NCI-H146 (cell line): ENCODE data around the gene GALNT18.

Source experiments
- DNase-seq: peaks from one replicate; lab custom pipeline; 2025; lab: John Stamatoyannopoulos, UW

Gene GALNT18

DNA sequence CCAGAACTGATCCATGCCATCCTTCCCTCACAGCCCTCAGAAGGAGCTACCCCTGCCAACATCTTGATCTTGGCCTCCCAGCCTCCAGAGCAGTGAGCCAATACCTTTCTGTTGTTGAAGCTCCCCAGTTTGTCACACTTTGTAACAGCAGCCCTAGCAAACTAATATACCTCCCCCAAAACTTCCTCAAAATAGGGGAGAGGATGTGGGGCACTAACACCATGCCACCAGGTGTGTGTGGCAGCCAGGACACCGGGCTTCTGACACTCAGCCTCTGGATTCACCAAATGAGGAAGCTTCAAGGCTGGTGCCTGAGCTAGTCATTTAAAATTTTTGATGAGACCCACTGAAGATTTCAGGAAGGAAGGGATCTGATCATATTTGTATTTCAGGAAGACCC is 353.7 kb downstream of the GALNT18 start:
- no peak for DNase-seq

DNA sequence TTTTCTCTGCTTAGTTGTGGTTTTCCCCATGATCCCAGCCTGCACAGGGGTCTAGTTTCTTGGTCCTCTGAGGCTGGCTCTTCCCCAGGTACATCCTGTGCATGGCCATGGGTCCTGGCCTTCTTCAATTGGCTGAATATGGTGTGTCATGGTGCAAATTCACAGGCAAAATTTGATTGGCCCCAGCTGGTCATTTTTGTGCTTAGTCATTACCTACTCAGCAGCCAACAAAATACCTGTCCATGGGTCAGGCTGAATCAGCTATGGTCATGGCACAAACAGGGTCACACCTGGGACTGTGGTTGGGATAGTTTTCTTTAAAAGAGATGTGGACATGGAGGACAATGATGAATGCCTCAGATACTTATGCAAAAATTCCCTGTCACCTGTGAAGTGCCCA is 354.5 kb downstream of the GALNT18 start:
- no peak for DNase-seq

DNA sequence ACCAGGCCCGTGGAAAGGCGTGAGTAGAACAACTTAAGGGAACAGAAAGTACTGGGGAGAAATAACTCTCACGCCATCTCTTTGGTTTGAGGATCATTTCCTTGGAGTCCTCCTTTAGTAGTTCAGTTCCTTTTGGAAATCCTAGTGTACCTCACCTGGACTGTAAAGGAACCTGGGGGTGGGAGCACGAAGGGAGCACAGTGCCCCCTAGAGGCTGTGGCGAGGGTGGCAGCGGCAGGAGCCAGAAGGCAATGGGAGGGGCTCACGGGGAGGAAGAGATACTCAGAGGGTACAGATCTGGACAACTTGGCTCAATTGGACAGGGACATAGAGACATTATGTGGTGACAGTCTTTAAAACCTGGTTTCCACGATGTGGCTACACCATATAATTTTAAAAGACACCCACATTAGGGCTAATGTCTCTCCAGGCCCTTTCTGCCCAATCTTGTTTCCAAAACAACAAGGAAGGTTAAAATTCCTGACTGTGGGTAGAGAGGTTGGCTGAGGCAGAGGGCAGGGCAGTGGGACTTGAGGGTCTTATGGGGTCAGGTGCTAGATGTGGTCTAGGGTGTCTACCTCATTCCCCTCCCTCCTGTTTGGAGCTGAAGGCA is 355.7 kb downstream of the GALNT18 start:
- peak; percentile 46 for DNase-seq

DNA sequence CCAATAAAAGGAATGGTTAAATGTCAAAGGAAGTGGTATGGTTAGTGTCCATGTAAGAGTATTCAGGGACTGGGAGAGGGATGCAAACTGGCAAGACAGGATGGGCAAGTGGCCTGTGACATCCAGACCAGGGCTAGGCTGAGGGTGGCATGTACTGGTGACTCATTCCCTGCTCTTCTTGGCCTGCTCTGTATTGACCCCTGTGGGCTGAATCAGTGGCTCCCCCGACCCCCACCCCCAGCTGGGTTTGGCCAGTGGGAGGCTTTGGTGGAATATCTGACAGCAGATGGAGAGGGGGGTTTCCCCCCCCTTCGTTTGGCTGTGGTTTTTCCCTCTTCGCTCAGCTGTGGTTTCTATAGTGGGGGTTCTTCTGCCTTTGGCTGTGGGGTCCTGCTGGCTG is 356.5 kb downstream of the GALNT18 start:
- no peak for DNase-seq

DNA sequence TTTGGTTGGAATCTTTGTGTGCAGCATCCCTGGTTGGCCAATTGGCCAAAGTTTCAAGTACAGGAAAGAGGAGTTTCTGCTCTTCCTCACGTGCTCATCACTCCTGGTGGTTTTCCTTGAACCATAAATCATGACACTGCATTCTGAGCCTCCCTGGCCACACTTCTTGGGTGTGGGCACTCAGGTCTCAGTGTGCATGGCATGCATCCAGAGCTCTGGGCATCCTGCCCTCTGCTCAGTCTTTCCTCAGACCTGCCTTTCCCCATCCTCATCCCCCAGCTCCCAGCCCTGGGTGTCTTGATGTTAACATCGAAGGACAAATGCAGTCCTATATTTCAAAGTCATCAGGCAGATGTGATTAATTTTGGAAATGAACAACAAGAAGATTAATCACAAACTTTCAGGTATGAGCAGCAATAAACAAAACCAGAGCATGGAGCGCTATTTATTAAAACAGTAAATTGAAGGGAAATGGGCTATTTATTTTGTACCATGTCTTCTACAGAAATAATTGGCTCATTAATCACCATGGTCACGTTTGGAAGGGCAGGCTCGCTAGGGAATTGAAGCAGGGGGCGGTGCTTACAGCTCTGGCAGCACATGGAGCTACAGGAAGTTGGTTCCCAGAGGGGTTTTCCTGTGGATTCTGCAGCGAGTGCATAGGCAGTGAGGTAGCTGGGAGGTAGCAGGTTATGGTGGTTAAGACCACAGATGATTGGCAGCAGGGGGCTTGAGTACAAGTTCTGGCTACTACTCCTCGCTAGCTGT is 358.4 kb downstream of the GALNT18 start:
- DNase-seq = peak; percentile 88

DNA sequence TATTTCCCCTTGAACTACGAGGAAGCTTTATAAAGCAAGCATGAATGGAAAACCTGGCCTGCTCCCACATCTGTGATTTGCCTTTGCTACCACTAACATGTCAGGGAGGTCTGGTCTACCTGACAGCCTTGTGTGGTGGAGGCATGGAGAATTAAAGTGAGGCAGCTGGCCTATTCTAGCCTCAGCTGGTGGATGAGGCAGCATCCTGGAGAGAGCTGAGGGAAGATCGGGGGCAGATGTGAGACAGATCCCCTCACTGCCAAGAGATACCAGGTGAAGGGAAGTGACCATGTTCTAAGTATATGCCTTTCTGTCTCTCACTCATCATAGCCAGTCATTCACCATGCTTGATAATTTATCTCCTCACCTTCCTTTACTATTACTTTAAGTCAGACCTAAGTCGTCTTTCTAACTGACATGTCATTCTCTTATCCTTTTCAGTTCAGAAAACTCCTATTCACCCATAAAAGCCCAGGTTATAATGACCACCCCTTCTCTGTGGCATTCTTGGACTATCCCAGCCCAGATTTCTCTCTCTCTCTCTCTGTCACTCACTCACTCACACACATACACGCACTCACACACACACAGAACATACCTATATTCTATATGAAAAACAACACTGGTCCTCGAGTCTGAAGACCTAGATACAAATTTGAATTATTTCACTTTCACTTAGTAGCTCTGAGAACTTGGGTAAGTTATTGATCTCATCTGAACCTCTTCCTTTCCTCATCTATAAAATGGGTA is 359.5 kb downstream of the GALNT18 start:
- no peak for DNase-seq

DNA sequence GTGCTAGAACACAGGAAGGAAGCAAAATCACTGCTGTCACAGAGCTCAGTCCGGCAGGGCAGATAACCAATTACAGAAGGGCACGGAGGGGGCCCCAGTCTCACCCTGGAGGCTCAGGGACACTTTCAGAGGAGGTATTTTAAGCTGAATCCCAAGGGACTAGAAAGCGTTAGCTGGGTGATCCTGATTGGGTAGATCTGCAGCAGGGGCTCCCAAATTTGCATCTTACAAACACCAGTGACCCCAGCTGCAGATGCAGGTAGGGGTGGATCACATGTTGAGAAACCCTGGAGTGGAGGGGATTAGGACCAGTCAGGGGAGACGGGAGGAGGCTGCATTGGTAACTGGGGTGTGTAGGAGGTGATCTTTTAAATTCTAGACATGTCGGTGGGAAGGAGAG is 360.2 kb downstream of the GALNT18 start:
- DNase-seq = no peak

DNA sequence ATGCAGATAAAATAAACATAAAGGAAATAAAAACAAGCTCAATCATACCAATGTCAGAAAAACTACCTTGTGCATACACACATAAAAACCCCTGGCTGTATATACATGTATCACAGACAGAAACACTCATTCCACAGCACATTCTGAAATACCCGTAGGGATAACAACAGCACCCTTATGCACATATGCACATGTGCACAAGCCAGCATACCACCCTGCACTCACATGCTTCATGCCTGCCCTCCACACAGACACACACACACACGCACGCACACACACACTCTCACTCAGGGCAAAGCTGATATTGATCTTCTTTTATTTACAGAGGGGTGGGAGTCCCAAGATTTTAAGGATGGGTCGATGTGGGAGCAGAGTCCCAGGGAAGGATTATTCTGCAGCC is 360.9 kb downstream of the GALNT18 start:
- DNase-seq = no peak

DNA sequence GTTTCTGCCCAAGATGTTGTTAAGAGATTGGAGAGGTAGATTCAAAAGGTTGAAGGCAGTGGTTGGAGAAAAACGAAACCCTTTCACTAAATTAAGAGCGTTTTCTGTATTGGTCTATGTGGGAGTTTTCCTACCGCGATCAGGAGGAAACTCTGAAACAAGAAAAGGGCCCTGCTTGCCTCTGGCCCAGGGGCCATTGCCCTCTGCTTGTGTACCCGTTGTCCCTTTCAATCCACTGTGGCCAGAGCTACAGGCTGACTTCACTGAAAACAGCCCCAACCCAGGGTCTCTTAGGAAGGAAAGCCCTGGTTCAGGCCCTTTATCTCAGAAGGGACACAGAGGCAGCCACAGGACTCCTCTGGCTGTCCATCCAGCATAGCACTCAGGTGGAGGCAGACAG is 367.8 kb downstream of the GALNT18 start:
- DNase-seq = no peak

DNA sequence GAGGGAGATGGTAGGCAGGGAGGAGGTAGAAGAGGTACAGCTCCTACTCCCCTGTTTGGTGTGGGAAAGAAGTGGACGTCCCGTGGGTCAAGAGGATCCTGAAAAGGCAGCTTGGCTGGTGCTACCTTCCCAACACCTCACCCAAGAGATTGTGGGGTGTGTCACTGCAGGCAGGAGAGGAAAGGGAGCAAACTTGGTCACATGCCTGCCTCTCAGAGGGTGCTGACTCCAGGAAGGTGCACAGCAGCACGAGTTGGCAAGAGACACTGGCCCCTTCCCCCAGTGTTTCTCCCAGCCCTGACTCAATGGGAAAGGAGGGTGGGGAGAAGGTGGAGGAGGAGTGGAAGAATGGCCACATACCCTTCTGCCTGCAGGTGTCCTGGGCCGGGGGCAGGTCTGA is 368.3 kb downstream of the GALNT18 start:
- no peak for DNase-seq

DNA sequence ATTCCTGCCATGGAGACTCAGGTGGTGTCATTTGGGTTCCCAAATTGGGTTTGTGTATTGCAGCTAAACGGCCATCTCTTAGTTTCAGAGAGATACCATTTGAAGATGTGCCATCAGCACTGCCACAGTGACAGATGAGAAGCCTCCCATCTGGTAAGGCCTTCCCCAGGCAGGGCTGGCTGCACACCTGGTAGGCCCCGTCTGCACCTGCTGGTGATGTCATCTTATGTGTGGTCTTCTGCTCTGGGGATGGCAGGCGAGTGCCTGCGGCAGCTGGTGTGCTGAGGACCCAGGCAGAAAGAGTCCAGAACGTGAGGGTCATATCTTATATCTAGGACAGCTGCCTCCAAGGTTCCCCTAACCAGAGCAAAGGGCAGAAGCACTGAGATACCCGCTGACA is 369.4 kb downstream of the GALNT18 start:
- peak; percentile 93 for DNase-seq

DNA sequence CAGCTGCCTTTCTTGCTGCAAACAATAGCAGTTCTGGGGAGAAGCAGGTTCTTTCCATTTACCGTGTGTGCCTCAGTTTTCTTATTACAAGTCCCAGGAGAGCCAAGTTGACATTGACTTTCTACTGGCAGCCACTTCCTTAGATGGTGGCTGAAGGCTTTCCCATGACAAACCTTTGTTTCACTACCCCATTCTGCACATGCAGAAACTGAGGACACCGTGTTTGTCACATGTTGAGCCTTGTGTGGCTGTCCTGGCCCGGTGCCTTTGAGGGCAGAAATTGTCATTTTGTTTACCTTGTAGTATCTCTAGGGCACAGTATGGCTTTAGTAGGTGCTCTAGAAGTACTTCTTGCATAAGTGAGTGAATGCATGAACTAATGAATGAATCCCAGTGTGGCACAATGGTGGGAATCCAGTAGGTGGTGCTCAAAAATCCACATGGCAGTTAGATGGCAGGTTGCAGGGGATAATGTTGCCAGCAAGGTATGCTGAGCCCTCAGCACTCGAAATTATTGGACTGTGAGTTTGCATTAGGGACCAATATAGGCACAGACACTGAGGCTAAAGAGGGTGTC is 370.3 kb downstream of the GALNT18 start:
- DNase-seq = no peak

DNA sequence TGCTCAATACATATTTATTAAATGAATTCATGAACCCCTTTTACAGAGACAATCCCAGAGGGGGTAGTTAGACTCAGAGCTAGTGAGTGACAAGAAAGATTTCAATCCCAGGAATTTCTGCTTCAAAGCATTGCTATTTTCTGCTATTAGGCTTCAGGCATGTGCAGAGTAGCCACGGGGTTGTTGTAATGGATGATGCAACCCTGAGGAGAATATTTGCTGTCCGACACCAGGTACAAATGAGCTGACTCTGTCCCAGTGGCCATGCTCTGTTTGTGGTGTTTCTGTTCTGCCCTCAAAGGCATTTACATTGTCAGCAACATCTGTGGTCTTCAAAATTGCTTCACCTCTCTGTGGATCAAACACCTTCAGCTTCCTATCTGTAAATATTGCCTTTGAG is 371.3 kb downstream of the GALNT18 start:
- no peak for DNase-seq

DNA sequence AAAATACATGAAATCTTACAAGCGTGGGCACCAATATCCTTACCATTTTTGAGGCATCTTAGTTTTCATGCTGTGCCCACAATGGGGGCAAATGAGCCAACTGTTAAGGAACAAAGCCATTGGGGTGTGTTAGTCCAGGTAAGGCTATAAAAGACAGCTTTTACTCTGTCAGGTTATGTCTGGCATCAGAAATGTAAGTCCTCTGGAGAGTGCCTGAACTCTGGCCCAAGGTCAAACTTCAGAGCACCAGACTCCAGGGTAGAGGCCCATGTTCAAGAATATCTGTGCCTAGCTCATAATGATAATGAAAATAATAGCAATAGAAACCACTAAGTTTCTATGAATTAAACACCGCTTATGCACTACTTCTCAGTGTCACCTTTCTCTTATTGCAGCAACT is 374.2 kb downstream of the GALNT18 start:
- DNase-seq = no peak

DNA sequence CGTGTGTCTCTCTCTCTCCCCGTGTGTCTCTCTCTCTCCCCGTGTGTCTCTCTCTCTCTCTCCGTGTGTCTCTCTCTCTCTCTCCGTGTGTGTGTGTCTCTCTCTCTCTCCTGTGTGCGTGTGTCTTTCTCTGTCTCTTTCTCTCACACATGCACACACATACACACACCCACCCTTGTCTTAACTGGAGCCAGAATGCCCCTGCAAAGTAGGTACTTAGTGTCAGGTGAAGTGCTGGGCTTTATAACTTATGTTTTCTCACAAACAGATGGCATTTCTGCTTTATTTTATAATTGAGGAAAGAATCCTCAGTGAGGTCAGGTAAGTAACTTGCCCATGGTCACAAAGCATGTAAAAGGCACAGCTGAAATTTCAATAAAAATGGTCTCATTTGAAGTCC is 374.7 kb downstream of the GALNT18 start:
- DNase-seq = peak; percentile 11

DNA sequence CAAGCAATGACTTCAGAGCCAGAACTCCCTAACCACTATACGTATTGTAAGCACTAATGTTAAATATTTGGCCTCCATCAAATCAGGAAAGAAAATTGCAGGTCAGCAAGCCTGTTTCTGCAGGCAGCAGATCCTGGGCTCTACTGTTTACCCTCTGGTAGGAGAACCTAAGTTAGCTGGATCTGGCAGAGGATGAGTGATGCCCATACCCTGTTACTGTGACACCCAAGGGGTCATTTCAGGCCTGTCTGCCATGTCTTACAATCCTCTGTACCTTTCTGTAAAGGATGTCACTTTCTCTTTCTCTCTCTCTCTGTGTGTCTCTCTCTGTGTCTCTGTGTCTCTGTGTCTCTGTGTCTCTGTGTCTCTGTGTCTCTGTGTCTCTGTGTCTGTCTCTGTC is 375.6 kb downstream of the GALNT18 start:
- no peak for DNase-seq

DNA sequence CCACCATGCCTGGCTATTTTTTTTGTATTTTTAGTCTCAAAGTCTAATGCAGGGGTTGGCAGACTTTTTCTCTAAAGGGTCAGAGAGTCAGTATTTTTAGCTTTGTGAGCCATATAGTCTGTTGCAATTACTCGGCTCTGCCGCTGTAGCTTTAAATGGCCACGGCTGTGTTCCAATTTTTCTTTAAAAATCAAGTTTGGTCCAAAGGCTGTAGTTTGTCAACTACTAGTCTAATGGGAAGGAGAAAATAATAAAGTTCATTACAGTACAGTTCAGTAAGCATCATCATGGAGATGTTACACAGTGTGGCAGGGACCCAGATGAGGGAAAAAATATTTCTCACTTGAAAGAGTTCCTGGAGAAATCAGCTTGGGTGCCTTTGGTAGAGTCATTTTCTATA is 376.4 kb downstream of the GALNT18 start:
- DNase-seq = no peak

DNA sequence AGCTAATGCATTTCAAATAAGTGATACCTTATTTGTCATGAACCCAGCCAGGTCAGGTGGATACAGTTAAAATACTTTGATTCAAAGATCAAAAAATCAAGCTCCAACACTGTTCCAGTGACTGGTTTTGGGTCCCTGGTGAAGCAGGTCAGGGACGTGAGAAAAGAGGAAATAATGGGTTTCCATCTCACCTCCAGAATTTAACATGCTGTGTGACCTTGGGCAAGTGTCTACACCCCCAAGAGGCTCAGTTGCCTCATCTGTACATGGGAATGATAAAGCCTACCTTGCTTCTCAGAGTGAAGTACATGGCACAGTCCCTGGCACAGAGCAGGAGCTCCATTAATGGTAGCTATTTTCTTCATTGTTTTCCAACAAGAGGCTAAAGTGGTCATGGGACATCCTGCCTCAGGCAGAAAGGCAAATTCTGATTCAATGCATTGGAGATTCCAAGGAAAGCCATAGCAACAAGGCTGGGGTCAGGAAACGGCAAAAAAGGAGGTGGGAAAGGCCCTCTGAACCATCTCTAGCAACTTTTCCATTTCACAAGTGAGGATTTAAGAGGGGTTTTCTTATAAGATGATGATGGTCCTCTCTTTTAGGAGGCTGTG is 377.2 kb downstream of the GALNT18 start:
- DNase-seq = no peak

DNA sequence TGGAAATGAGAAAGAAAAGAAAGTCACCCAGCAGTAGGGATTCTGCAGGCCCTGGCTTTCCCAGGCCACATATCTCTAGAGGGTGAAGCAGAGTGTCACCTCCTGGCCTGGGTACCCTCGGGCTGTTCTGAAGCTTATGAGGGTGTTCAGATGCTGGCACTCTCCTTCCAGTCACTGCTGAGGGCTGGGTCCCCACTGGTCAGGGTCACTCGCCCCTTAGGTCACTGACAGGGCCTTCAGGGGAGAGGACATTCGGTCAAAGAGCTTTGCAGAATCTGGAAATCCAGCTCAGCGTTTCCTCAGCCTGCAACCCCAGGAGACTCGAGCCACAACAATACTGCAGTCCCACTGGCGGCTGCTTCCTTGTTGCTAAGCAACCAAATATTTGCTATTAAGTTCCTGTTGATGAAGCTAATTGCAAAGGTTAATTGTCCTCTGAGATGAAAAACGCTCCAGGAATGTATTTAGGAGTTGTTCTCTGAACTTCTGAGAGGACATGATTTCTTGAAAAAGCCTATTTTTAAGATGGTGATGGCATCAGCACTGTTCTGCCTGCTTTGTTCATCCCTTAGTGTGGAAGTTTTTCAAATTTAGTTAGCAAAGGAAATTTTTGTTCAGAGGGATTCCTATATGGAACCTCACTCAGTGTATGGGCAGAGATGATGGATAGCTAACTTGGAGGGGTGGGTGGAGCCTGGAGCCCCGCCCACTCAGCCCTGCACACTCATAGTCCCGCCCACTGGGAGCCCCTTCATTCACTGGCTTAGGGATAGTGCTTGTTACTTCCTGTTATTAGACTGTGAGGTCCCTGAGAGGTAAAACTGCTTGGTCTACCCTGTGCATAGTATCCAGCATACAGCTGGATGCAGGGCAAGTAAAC is 378.0 kb downstream of the GALNT18 start:
- DNase-seq = peak; percentile 87

DNA sequence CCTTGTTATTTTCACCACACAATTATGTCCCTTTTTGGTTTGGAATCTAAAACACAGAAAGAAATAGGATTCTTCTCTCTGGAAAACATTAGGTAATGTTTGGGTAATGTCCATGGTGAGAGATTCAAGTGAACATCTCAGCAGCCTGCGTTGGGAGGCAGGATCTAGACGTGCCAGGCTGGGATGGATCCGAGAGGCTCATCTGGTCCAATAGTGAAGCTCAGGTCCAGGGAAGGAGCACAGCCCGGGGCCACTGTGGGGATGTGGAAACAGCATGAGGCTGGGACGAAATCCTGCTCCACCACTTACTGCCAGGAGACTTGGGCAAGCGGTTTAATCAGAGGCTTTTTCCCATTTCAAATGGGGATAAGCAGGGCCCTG is 378.6 kb downstream of the GALNT18 start:
- no peak for DNase-seq

DNA sequence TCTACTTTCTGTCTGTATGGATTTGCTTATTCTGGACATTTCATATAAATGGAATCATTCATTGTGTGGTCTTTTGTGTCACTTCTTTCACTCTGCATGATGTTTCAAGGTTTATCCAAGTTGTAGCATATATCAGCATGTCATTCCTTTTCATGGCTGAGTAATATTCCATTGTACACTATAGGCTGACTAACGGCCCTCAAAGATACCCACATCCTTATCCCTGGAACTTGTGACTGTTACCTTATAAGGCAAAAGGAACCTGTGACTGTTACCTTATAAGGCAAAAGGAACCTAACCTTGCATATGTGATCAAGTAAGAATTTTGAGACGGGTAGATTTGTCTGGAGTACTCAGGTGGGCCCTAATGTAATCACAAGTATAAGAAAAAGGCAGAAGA is 380.5 kb downstream of the GALNT18 start:
- DNase-seq = no peak

DNA sequence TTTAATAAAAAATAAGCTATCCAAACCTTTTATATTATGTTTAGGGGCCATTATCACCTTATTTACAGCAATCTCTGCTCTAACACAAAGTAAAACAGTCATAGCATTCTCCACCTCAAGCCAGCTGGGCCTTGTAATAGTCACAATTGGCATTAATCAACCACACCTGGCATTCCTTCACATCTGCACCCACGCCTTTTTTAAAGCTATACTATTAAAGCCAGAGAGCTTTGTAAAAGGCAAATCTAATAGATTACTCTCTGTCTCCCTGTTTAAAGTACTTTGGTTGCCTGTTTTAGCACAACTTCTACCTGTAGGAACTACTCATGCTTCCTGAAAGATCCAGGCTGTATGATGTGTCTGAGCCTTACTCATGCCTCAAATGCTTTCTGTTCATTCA is 381.8 kb downstream of the GALNT18 start:
- no peak for DNase-seq
